ENCODE results near the gene GOLGA8G. TPM values are rescaled to one million over a fixed set of nuclear protein-coding genes. Genes with fewer than 3 reads are reported as not detected.
"Not testable (repeated sequence)": the region's sequence is repeated elsewhere in the genome, so short reads cannot be mapped to it uniquely, and the experiment has no call there.

GOLGA8G gene
- polyA plus RNA-seq, 1 of the 3 experiments (the other 2 are of a cell fraction): not detected

GRCh38 chr15:28481340-28481739 is 51.4 kb downstream of the GOLGA8G start:
- H3K4me1 ChIP-seq (ENCODE audit: control insufficient read depth in 1 of 2, insufficient read depth in 2 of 2, low read depth in 1 of 2, low read length in 1 of 2); H3K9me2 ChIP-seq; POLR2A ChIA-PET; H2AFZ ChIP-seq (ENCODE audit: low read depth); H4K20me1 ChIP-seq (ENCODE audit: insufficient read depth); H3K36me3 ChIP-seq (replicated peaks in 1 of 2; ENCODE audit: control insufficient read depth in 1 of 2, insufficient read depth in 2 of 2, low read length in 1 of 2); H3K4me2 ChIP-seq; H3K9me3 ChIP-seq; DNase-seq; H3K9ac ChIP-seq; H3K79me2 ChIP-seq (ENCODE audit: insufficient read depth); H3K27ac ChIP-seq (ENCODE audit: low read depth in 2 of 2, low read length in 1 of 2); CTCF ChIA-PET; H3K4me3 ChIP-seq (ENCODE audit: low read depth in 2 of 2, low read length in 1 of 2); H3K27me3 ChIP-seq (ENCODE audit: insufficient read depth); H3F3A ChIP-seq (replicated peaks; ENCODE audit: insufficient read depth): not testable (repeated sequence)
- WGBS (ENCODE audit: low lambda C conversion rate): no CpG with 5 or more reads among the region's 3 CpGs

Small RNA genes lying within 50 kb of the gene (small RNA-seq; reads per million reads assigned to genes)
- gene AC138749.2: 0 reads per million in 7 experiments
- gene AC138749.4: 0 reads per million in 7 experiments
- 0 reads per million in 7 experiments for gene AC138749.5
- 0 reads per million in 7 experiments for gene MIR4509-3
- 0 reads per million in 7 experiments for gene RF00017

Other genes starting within 250 kb of the GOLGA8G start
- gene HERC2, start 210.8 kb downstream of the GOLGA8G start, polyA plus RNA-seq (2012; rRNA removed): 18.9 and 22.3 TPM in 2 replicates
- gene GOLGA6L24, start 174.9 kb downstream of the GOLGA8G start, polyA plus RNA-seq (2012; rRNA removed): not detected in 2 replicates
- gene GOLGA8F, start 154.3 kb downstream of the GOLGA8G start, polyA plus RNA-seq (2012; rRNA removed): not detected in 2 replicates
- not detected in 2 replicates for gene GOLGA6L25, start 20.6 kb upstream of the GOLGA8G start, polyA plus RNA-seq (2012; rRNA removed)
- 0.10 TPM in 1 of 2 replicates, not detected in the other for gene GOLGA8M, start 179.4 kb upstream of the GOLGA8G start, polyA plus RNA-seq (2012; rRNA removed)